ENCODE measurements around the gene SF3A2.

GRCh38 chr19:2250766-2251105 is 14.1 kb downstream of the SF3A2 start:
- TF ChIP-seq CTCF (conservative IDR thresholded peaks at IDR 0.05; ENCODE audit: low read length): no peak
- no peak for TF ChIP-seq EZH2phosphoT487 (IDR thresholded peaks at IDR 0.05; ENCODE audit: borderline replicate concordance, low read depth, low read length)

Measured in OCI-LY7 (cell line).